Endothelial cell of umbilical vein (primary cell): ENCODE measurements around the gene KLHL25.

Experiments used
- EZH2 ChIP-seq: IDR thresholded peaks from 2 replicates; pipeline ENCODE4 v1.6.1; 2012; ENCODE audit warnings: borderline replicate concordance, low read depth, mild to moderate bottlenecking, moderate library complexity, low read length, inconsistent platforms; ENCODE audit not compliant: severe bottlenecking
- JUN ChIP-seq: IDR thresholded peaks from 2 replicates; pipeline ENCODE4 v1.6.1; 2011; ENCODE audit warnings: borderline replicate concordance, low read depth; ENCODE audit not compliant: insufficient read length, insufficient read depth
- POLR2A ChIP-seq: IDR thresholded peaks from 2 replicates; pipeline ENCODE4 v1.6.1; 2012; ENCODE audit warnings: low read depth, mild to moderate bottlenecking, control low read depth, low read length
- POLR2AphosphoS5 ChIP-seq: IDR thresholded peaks from 2 replicates; pipeline ENCODE4 v1.6.1; 2012; ENCODE audit warnings: low read depth, mild to moderate bottlenecking, control low read depth, low read length, moderate library complexity; ENCODE audit not compliant: insufficient read depth
- TF ChIP-seq, protein P1 (sequence below), 2 donors: IDR thresholded peaks; 1 replicate in 1 of 2; 2 replicates in 1 of 2; pipeline ENCODE4 v1.5.1; 2011; ENCODE audit warnings: low read length in 2 of 2, mild to moderate bottlenecking in 2 of 2, moderate library complexity in 2 of 2, control low read depth in 1 of 2, inconsistent platforms in 1 of 2, low read depth in 1 of 2; ENCODE audit not compliant: insufficient read depth in 1 of 2; ENCODE audit errors: extremely low read depth in 1 of 2

GRCh38 chr15:85758655-85758978 lies 36.1 kb downstream of the KLHL25 start:
- TF ChIP-seq, protein P1, sequence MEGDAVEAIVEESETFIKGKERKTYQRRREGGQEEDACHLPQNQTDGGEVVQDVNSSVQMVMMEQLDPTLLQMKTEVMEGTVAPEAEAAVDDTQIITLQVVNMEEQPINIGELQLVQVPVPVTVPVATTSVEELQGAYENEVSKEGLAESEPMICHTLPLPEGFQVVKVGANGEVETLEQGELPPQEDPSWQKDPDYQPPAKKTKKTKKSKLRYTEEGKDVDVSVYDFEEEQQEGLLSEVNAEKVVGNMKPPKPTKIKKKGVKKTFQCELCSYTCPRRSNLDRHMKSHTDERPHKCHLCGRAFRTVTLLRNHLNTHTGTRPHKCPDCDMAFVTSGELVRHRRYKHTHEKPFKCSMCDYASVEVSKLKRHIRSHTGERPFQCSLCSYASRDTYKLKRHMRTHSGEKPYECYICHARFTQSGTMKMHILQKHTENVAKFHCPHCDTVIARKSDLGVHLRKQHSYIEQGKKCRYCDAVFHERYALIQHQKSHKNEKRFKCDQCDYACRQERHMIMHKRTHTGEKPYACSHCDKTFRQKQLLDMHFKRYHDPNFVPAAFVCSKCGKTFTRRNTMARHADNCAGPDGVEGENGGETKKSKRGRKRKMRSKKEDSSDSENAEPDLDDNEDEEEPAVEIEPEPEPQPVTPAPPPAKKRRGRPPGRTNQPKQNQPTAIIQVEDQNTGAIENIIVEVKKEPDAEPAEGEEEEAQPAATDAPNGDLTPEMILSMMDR (IDR thresholded peaks at IDR 0.05; ENCODE audit: extremely low read depth in 1 of 2, insufficient read depth in 1 of 2, low read depth in 1 of 2, low read length in 2 of 2) = no peak
- no peak for TF ChIP-seq EZH2
- TF ChIP-seq JUN = no peak
- TF ChIP-seq POLR2AphosphoS5 = no peak
- no peak for TF ChIP-seq POLR2A
